ENCODE results near the gene TBC1D1.

GRCh38 chr4:37924946-37925345 is 34.1 kb downstream of the TBC1D1 start:
- TF ChIP-seq CTCF (conservative IDR thresholded peaks at IDR 0.05; ENCODE audit: low read depth, low read length), result no peak
- no peak for TF ChIP-seq EZH2 (IDR thresholded peaks at IDR 0.05; ENCODE audit: borderline replicate concordance, low read depth, low read length, poor library complexity, severe bottlenecking)
